Tibial artery (tissue), 4 donors: ENCODE data around the gene HOXC10.

Experiments
- DNase-seq, 2 donors: peaks; one replicate each; pipeline ENCODE4 v3.0.0-alpha.2; 2019
- H3K27ac ChIP-seq, 2 donors: fragments of 200-600 bp; sonication (generic) in 1 of 2; 1 replicate in 1 of 2; 2 replicates in 1 of 2; pipeline ENCODE4 v1.5.1; 2018 to 2019; ENCODE audit warnings: mild to moderate bottlenecking in 1 of 2
- H3K27me3 ChIP-seq, 2 donors: fragments of 200-600 bp; sonication (generic) in 1 of 2; one replicate each; pipeline versions ENCODE4 v1.5.1 to v1.6.0; 2016 to 2019
- H3K36me3 ChIP-seq, 3 donors: fragments of 200-600 bp; sonication (generic) in 2 of 3; one replicate each; pipeline ENCODE4 v1.5.1; 2016 to 2019; ENCODE audit warnings: mild to moderate bottlenecking in 2 of 3
- H3K4me1 ChIP-seq, 4 donors: fragments of 200-600 bp; sonication (generic) in 2 of 4; 1 replicate in 3 of 4; 2 replicates in 1 of 4; pipeline ENCODE4 v1.5.1; 2016 to 2019
- H3K4me3 ChIP-seq, 2 donors: fragments of 200-600 bp; sonication (generic) in 1 of 2; 1 replicate in 1 of 2; 2 replicates in 1 of 2; pipeline ENCODE4 v1.5.1; 2018 to 2019; ENCODE audit warnings: mild to moderate bottlenecking in 2 of 2
- H3K9me3 ChIP-seq, 3 donors: fragments of 200-600 bp; sonication (generic) in 1 of 3; one replicate each; pipeline ENCODE4 v1.5.1; 2016 to 2019
- intact Hi-C: fragments of 100-400 bp; cut with DNase I; formaldehyde crosslinking; loops from one replicate; pipeline ENCODE4 v1.15.0; 2023; ENCODE audit warnings: low total_unique reads
- TF ChIP-seq, protein P1 (sequence below), 2 experiments: fragments of 200-600 bp in 1 of 2; fragments of 450-650 bp in 1 of 2; IDR thresholded peaks; one replicate each; pipeline ENCODE4 v1.5.1; 2017 to 2019; ENCODE audit warnings: antibody characterized with exemption in 2 of 2, mild to moderate bottlenecking in 1 of 2, moderate library complexity in 1 of 2

HOXC10 gene

DNA sequence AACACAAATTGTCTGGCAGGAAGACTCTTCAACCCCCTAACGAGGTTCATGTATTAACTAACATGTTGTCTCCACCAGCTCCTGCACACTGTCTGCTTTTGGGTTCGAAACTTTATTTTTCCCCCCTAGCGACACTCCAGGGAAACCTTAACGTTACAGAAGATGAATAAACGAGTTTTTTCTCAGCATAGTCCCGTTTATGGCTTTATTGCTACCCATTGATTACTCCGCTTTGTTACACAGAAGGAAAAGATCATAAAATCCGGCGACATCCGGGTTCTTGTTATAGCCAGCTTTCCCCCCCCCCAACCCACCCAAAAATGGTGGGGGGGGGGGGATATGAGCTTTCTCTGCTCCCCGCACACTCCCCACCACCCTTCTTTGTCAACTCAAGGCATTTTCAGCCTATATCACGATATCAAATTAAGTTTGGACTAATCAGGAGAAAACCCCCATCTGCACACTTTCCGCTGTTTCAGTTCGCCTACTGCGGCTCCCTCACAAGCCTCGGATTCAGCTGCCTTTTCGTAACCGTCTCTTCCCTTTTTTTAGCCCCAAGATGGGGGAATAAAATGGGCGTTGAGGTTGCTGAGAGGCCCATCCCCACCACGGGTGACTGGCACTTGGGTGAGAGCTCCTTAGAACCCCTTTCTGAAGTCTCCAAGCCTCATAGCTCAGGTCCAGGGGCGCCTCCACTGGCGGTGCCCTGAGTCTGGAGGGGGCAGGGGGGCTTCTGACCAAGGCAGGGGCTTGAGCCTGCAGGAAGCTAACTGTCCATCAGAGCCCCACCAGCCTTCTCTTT, 41.9 kb downstream of the HOXC10 start:
- no peak for DNase-seq
- Histone ChIP-seq H3K27me3 (no peaks in the 10 kb centered on the region), H3K36me3 (peaks cover 0 to 18% (median 16%) of the 10 kb centered on the region in 3 donors), H3K9me3 (no peaks in the 10 kb centered on the region), H3K27ac (peak overlapping the region; percentile 35 to 98), H3K4me1 (peaks cover 0 to 84% (median 58%) of the 10 kb centered on the region in 4 donors), H3K4me3 (peak overlapping the region in 1 of 2 donors; percentile 4)
- intact Hi-C loops: no loop called here
- TF ChIP-seq, protein P1, sequence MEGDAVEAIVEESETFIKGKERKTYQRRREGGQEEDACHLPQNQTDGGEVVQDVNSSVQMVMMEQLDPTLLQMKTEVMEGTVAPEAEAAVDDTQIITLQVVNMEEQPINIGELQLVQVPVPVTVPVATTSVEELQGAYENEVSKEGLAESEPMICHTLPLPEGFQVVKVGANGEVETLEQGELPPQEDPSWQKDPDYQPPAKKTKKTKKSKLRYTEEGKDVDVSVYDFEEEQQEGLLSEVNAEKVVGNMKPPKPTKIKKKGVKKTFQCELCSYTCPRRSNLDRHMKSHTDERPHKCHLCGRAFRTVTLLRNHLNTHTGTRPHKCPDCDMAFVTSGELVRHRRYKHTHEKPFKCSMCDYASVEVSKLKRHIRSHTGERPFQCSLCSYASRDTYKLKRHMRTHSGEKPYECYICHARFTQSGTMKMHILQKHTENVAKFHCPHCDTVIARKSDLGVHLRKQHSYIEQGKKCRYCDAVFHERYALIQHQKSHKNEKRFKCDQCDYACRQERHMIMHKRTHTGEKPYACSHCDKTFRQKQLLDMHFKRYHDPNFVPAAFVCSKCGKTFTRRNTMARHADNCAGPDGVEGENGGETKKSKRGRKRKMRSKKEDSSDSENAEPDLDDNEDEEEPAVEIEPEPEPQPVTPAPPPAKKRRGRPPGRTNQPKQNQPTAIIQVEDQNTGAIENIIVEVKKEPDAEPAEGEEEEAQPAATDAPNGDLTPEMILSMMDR (IDR thresholded peaks at IDR 0.05): no peak

DNA sequence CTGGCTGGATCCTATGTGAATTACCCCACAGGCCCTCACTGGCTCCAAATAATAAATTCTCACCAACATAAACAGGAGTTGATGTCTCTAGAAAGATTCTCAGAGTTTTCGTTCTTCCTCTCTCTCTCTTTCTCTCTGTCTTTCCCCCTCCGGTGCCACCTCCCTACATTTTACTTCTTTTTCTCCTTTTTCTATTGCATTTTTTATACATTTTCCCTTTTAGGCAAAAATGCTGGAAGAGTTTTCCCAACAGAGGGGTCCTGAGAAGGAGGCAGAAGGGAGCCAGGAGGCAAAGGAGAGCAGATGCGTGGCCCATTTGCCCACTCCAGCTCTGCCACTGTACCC, 42.5 kb downstream of the HOXC10 start:
- intact Hi-C loops: no loop called here
- DNase-seq: no peak
- Histone ChIP-seq H3K4me3 (peak overlapping the region in 1 of 2 donors; percentile 4), H3K9me3 (no peaks in the 10 kb centered on the region), H3K4me1 (peaks cover 0 to 84% (median 57%) of the 10 kb centered on the region in 4 donors), H3K27ac (peak overlapping the region in 1 of 2 donors; percentile 98), H3K27me3 (no peaks in the 10 kb centered on the region), H3K36me3 (peaks cover 0 to 18% (median 16%) of the 10 kb centered on the region in 3 donors)
- TF ChIP-seq, protein P1 (IDR thresholded peaks at IDR 0.05): no peak

DNA sequence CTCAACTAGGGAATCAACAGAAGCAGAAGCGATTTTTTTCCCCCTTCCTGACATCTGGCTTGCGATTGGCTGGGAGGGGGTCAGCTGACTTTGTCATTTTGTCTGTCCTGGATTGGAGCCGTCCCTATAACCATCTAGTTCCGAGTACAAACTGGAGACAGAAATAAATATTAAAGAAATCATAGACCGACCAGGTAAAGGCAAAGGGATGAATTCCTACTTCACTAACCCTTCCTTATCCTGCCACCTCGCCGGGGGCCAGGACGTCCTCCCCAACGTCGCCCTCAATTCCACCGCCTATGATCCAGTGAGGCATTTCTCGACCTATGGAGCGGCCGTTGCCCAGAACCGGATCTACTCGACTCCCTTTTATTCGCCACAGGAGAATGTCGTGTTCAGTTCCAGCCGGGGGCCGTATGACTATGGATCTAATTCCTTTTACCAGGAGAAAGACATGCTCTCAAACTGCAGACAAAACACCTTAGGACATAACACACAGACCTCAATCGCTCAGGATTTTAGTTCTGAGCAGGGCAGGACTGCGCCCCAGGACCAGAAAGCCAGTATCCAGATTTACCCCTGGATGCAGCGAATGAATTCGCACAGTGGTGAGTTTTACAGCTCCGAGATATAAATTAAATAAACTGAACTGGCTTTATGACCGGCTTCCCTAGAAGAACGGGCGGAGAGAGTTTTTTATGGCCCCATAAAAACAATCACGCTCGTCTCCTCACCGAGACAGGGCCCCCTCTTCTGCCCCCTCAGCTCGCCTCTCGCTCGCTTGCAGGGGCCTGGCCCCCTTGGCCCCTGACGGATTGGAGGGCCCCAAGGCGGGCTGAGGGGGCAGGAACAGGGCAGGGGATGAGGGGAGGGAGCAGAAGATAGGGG, 43.6 kb downstream of the HOXC10 start, which contains the start of gene HOXC6:
Gene HOXC6 (plus strand): TSS at position 127 of the 888 bp plus-strand sequence. CDS start 82 bp downstream, at position 209.
- no peaks in the 10 kb centered on the region for H3K9me3 ChIP-seq
- intact Hi-C loops: no loop called here
- H3K27ac ChIP-seq: peak within 1 kb of the TSS in 1 of 2 donors; percentile 98
- peaks cover 0 to 83% (median 63%) of the 10 kb centered on the region in 4 donors for H3K4me1 ChIP-seq
- peaks cover 0 to 18% (median 16%) of the 10 kb centered on the region in 3 donors for H3K36me3 ChIP-seq
- H3K27me3 ChIP-seq: no peaks in the 10 kb centered on the region
- TF ChIP-seq, protein P1 (IDR thresholded peaks at IDR 0.05): no peak
- peak in 1 of 2 donors; percentile 40 for DNase-seq
- H3K4me3 ChIP-seq: peak within 1 kb of the TSS; percentile 11 to 37

DNA sequence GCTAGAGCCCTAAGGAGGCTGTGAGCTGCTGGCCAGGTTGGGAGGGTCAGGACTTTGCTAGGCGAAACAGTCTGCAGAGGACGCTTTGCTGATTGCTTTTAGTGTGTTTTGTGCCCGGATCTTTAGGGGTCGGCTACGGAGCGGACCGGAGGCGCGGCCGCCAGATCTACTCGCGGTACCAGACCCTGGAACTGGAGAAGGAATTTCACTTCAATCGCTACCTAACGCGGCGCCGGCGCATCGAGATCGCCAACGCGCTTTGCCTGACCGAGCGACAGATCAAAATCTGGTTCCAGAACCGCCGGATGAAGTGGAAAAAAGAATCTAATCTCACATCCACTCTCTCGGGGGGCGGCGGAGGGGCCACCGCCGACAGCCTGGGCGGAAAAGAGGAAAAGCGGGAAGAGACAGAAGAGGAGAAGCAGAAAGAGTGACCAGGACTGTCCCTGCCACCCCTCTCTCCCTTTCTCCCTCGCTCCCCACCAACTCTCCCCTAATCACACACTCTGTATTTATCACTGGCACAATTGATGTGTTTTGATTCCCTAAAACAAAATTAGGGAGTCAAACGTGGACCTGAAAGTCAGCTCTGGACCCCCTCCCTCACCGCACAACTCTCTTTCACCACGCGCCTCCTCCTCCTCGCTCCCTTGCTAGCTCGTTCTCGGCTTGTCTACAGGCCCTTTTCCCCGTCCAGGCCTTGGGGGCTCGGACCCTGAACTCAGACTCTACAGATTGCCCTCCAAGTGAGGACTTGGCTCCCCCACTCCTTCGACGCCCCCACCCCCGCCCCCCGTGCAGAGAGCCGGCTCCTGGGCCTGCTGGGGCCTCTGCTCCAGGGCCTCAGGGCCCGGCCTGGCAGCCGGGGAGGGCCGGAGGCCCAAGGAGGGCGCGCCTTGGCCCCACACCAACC, 44.8 kb downstream of the HOXC10 start:
- Histone ChIP-seq H3K4me3 (peak overlapping the region in 1 of 2 donors; percentile 12), H3K4me1 (peaks cover 0 to 83% (median 66%) of the 10 kb centered on the region in 4 donors), H3K9me3 (no peaks in the 10 kb centered on the region), H3K36me3 (peaks cover 0 to 18% (median 16%) of the 10 kb centered on the region in 3 donors), H3K27ac (peak overlapping the region in 1 of 2 donors; percentile 98), H3K27me3 (no peaks in the 10 kb centered on the region)
- DNase-seq: peak in 1 of 2 donors; percentile 44
- TF ChIP-seq, protein P1 (IDR thresholded peaks at IDR 0.05): no peak
- intact Hi-C loops: loop anchor here (5.0 kb wide), 3 partner anchors 103 to 178 kb away; no protein-coding TSS in a partner anchor
